HEK293 (cell line): ENCODE measurements around the gene COL9A3.

Source experiments
- CTCF ChIA-PET: fragments of 350-600 bp; formaldehyde crosslinking; extraction: SDS; loops from one replicate; lab custom pipeline; 2021; ENCODE audit warnings: antibody characterized with exemption; lab: Yijun Ruan, JAX
- POLR2A ChIA-PET: fragments of 300-600 bp; formaldehyde crosslinking; extraction: SDS; loops from one replicate; lab custom pipeline; 2020; ENCODE audit warnings: antibody characterized with exemption, inconsistent platforms; lab: Yijun Ruan, JAX
- H3K27ac ChIP-seq: fragments of 200-500 bp; sonication (Bioruptor generic); 2 replicates; pipeline ENCODE4 v1.5.1; 2014; ENCODE audit warnings: low read depth, low read length, control low read depth, inconsistent platforms; ENCODE audit errors: extremely low read depth
- H3K36me3 ChIP-seq, 2 experiments: fragments of 200-500 bp in 1 of 2; sonication (Bioruptor generic) in 1 of 2; 1 replicate in 1 of 2; 2 replicates in 1 of 2; pipeline ENCODE4 v1.5.1; 2014 to 2017; ENCODE audit warnings: inconsistent platforms in 2 of 2, low read length in 2 of 2; ENCODE audit not compliant: control insufficient read depth in 2 of 2, insufficient read depth in 1 of 2
- H3K4me1 ChIP-seq: fragments of 200-500 bp; sonication (Bioruptor generic); 2 replicates; pipeline ENCODE4 v1.5.1; 2014; ENCODE audit warnings: mild to moderate bottlenecking, low read length, inconsistent platforms; ENCODE audit not compliant: control insufficient read depth, insufficient read depth
- H3K4me3 ChIP-seq: 2 replicates; pipeline ENCODE4 v1.5.1; 2011; ENCODE audit warnings: low read depth, mild to moderate bottlenecking, control low read depth, low read length, moderate library complexity
- H3K9me3 ChIP-seq: fragments of 200-500 bp; sonication (Bioruptor generic); 2 replicates; pipeline ENCODE4 v1.5.1; 2014; ENCODE audit warnings: low read depth, low read length, inconsistent platforms; ENCODE audit not compliant: control insufficient read depth, insufficient read depth
- PRDM1 ChIP-seq: fragments of 450-650 bp; formaldehyde crosslinking; IDR thresholded peaks from 2 replicates; pipeline ENCODE4; 2016; ENCODE audit warnings: missing biosample characterization, missing genetic modification characterization
- ZNF600 ChIP-seq: fragments of 450-650 bp; formaldehyde crosslinking; IDR thresholded peaks from 2 replicates; pipeline ENCODE4 v1.5.1; 2016; ENCODE audit warnings: missing biosample characterization, missing genetic modification characterization
- ZNF658 ChIP-seq: fragments of 450-650 bp; formaldehyde crosslinking; IDR thresholded peaks from 2 replicates; pipeline ENCODE4; 2016; ENCODE audit warnings: missing biosample characterization, missing genetic modification characterization
- TF ChIP-seq, protein P1 (sequence below): fragments of 450-650 bp; formaldehyde crosslinking; IDR thresholded peaks from 2 replicates; pipeline ENCODE4 v1.5.1; 2016; ENCODE audit warnings: missing biosample characterization, missing genetic modification characterization
- TF ChIP-seq, protein P2 (sequence below): fragments of 450-650 bp; formaldehyde crosslinking; IDR thresholded peaks from 2 replicates; pipeline ENCODE4 v1.5.1; 2017; ENCODE audit warnings: missing biosample characterization, missing genetic modification characterization
- TF ChIP-seq, protein P3 (sequence below): fragments of 450-650 bp; formaldehyde crosslinking; IDR thresholded peaks from 2 replicates; pipeline ENCODE4 v1.5.1; 2016; ENCODE audit warnings: missing biosample characterization, missing genetic modification characterization
- TF ChIP-seq, protein P4 (sequence below): fragments of 450-650 bp; formaldehyde crosslinking; conservative IDR thresholded peaks from 2 replicates; pipeline ENCODE4 v1.5.1; 2016; ENCODE audit warnings: low read depth, missing biosample characterization, missing genetic modification characterization
- TF ChIP-seq, protein P5 (sequence below): fragments of 450-650 bp; formaldehyde crosslinking; optimal IDR thresholded peaks from 2 replicates; pipeline ENCODE3; 2016; ENCODE audit warnings: missing biosample characterization, mild to moderate bottlenecking, missing genetic modification characterization

The COL9A3 gene

DNA sequence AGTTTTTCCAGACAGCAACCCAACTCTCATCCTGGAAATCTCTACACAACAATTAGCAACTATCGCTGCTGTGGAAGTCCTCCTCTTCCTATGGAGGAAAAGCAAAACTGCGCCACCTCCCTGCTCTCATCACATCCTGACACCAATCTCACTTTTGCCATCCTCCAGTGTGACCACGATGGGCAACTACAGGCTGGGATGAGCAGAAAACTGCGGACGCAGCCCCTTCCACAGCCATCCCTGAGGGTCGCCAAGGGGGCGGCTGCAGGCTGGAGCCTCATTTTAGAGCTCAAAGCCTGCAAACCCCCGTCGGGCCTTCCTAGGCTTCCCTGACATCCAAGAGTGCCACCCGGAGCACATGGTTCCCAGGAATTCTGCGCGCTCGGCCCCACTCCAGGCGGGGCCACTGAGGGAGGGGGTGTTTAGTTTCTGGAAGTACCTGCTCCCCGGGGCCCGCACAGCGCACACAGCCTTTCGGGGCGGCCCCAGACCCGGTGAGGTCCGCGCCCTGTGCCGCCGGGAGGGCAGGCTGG, 43.6 kb downstream of the COL9A3 start (continued):
- TF ChIP-seq ZNF600 (tag by site-specific recombination) (peak; percentile 55; the same call in 1 of the 2 replicates), PRDM1 (peak; percentile 94)
- TF ChIP-seq, protein P1, sequence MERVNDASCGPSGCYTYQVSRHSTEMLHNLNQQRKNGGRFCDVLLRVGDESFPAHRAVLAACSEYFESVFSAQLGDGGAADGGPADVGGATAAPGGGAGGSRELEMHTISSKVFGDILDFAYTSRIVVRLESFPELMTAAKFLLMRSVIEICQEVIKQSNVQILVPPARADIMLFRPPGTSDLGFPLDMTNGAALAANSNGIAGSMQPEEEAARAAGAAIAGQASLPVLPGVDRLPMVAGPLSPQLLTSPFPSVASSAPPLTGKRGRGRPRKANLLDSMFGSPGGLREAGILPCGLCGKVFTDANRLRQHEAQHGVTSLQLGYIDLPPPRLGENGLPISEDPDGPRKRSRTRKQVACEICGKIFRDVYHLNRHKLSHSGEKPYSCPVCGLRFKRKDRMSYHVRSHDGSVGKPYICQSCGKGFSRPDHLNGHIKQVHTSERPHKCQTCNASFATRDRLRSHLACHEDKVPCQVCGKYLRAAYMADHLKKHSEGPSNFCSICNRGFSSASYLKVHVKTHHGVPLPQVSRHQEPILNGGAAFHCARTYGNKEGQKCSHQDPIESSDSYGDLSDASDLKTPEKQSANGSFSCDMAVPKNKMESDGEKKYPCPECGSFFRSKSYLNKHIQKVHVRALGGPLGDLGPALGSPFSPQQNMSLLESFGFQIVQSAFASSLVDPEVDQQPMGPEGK (tag by site-specific recombination), result peak; percentile 37; the same call in 1 of the 2 replicates
- TF ChIP-seq, protein P2, sequence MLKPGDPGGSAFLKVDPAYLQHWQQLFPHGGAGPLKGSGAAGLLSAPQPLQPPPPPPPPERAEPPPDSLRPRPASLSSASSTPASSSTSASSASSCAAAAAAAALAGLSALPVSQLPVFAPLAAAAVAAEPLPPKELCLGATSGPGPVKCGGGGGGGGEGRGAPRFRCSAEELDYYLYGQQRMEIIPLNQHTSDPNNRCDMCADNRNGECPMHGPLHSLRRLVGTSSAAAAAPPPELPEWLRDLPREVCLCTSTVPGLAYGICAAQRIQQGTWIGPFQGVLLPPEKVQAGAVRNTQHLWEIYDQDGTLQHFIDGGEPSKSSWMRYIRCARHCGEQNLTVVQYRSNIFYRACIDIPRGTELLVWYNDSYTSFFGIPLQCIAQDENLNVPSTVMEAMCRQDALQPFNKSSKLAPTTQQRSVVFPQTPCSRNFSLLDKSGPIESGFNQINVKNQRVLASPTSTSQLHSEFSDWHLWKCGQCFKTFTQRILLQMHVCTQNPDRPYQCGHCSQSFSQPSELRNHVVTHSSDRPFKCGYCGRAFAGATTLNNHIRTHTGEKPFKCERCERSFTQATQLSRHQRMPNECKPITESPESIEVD (tag by site-specific recombination), result no peak
- TF ChIP-seq, protein P3, sequence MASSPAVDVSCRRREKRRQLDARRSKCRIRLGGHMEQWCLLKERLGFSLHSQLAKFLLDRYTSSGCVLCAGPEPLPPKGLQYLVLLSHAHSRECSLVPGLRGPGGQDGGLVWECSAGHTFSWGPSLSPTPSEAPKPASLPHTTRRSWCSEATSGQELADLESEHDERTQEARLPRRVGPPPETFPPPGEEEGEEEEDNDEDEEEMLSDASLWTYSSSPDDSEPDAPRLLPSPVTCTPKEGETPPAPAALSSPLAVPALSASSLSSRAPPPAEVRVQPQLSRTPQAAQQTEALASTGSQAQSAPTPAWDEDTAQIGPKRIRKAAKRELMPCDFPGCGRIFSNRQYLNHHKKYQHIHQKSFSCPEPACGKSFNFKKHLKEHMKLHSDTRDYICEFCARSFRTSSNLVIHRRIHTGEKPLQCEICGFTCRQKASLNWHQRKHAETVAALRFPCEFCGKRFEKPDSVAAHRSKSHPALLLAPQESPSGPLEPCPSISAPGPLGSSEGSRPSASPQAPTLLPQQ (tag by site-specific recombination), result 0 out of 2 replicates have a peak, but pooled peaks have one; percentile 36
- TF ChIP-seq, protein P4, sequence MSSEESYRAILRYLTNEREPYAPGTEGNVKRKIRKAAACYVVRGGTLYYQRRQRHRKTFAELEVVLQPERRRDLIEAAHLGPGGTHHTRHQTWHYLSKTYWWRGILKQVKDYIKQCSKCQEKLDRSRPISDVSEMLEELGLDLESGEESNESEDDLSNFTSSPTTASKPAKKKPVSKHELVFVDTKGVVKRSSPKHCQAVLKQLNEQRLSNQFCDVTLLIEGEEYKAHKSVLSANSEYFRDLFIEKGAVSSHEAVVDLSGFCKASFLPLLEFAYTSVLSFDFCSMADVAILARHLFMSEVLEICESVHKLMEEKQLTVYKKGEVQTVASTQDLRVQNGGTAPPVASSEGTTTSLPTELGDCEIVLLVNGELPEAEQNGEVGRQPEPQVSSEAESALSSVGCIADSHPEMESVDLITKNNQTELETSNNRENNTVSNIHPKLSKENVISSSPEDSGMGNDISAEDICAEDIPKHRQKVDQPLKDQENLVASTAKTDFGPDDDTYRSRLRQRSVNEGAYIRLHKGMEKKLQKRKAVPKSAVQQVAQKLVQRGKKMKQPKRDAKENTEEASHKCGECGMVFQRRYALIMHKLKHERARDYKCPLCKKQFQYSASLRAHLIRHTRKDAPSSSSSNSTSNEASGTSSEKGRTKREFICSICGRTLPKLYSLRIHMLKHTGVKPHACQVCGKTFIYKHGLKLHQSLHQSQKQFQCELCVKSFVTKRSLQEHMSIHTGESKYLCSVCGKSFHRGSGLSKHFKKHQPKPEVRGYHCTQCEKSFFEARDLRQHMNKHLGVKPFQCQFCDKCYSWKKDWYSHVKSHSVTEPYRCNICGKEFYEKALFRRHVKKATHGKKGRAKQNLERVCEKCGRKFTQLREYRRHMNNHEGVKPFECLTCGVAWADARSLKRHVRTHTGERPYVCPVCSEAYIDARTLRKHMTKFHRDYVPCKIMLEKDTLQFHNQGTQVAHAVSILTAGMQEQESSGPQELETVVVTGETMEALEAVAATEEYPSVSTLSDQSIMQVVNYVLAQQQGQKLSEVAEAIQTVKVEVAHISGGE (tag by site-specific recombination), result no peak

DNA sequence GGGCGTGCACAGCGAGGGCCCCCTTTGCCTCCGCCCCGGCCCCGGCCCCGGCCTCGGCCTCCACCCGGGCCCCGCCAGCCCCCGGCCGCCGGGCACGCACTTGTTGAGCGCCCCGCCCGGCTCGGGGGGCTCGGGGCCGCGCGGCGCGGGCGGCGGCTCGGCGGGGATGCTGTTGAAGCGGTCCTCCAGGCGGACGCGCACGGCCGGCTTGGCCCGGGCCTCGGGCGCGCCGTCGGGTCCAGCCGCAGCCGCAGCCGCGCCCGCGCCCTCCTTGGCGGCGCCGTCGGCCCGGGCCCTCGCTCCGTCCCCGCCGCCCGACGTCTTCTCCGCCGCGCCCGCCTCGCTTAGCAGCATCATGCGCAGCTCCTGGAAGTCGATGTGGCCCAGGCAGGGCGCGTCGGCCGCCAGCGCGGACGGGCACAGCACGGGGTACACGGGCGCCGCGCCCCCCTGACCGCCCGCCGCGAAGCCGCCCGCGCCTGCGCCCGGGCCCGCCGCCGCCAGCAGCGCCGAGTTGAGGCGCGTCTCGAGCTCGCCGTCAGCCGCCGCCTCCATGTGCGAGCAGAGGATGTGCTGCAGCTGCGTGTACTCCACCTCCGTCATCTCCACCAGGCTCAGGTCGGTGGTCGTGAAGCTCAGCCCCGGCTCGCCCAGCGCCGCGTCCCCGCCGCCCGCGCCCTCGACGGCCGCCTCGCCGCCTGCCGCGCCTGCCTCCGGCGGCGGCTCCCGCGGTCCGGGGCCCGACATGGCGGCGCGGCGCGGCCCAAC, 44.3 kb downstream of the COL9A3 start:
- ChIA-PET POLR2A (interaction anchor here (0.6 to 1.3 kb wide), 6 partner anchors 11 to 67 kb away, joined by 3 to 7 read pairs (median 4); partner anchors contain the start of gene MRGBP), CTCF (interaction anchor here (1.4 kb wide), 1 partner anchor 38 kb away, joined by 7 read pairs; no protein-coding TSS in a partner anchor)
- Histone ChIP-seq H3K4me3 (peak overlapping the region; percentile 61), H3K4me1 (no peaks in the 10 kb centered on the region), H3K27ac (peak overlapping the region; percentile 74; the same call in 1 of the 2 replicates), H3K9me3 (no peaks in the 10 kb centered on the region), H3K36me3 (peaks cover 0 to 28% of the 10 kb centered on the region in 2 experiments; a peak in 2 of 3 replicates)
- TF ChIP-seq, protein P5, sequence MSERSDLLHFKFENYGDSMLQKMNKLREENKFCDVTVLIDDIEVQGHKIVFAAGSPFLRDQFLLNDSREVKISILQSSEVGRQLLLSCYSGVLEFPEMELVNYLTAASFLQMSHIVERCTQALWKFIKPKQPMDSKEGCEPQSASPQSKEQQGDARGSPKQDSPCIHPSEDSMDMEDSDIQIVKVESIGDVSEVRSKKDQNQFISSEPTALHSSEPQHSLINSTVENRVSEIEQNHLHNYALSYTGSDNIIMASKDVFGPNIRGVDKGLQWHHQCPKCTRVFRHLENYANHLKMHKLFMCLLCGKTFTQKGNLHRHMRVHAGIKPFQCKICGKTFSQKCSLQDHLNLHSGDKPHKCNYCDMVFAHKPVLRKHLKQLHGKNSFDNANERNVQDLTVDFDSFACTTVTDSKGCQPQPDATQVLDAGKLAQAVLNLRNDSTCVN (tag by site-specific recombination), result peak; percentile 6
- no peak for TF ChIP-seq ZNF658 (tag by site-specific recombination)
